GM04503 (cell line): ENCODE results near the gene TXNIP.

Experiments used
- DNase-seq: peaks from one replicate; pipeline ENCODE4 v3.0.0-alpha.2; 2012; ENCODE audit warnings: low read depth

Gene TXNIP

GRCh38 chr1:145962157-145963102 is 33.9 kb downstream of the TXNIP start:
- DNase-seq: no peak

- DNase-seq: no peak
Measured at GRCh38 chr1:145961425-145962156, 34.8 kb downstream of the TXNIP start.

- DNase-seq: no peak
Measured at GRCh38 chr1:145961109-145961424, 35.3 kb downstream of the TXNIP start.

- no peak for DNase-seq
Measured at GRCh38 chr1:145960468-145961108, 35.8 kb downstream of the TXNIP start.

- DNase-seq: no peak
Measured at GRCh38 chr1:145959957-145960467, 36.4 kb downstream of the TXNIP start.

GRCh38 chr1:145959333-145959732 is 37.0 kb downstream of the TXNIP start:
- DNase-seq: no peak

GRCh38 chr1:145958734-145959133 is 37.6 kb downstream of the TXNIP start:
- no peak for DNase-seq

GRCh38 chr1:145957443-145958319 is 38.7 kb downstream of the TXNIP start, which contains the start of gene LIX1L:
Gene LIX1L (minus strand): TSS chr1:145958017. CDS start chr1:145957927, 90 bp downstream.
- DNase-seq: peak; percentile 87

- DNase-seq: no peak
Measured at GRCh38 chr1:145956781-145957442, 39.5 kb downstream of the TXNIP start.

- DNase-seq: no peak
Measured at GRCh38 chr1:145956361-145956760, 40.0 kb downstream of the TXNIP start.

GRCh38 chr1:145955436-145955835 is 40.9 kb downstream of the TXNIP start:
- no peak for DNase-seq

- DNase-seq: no peak
Measured at GRCh38 chr1:145953861-145954260, 42.5 kb downstream of the TXNIP start.

GRCh38 chr1:145952903-145953302 is 43.5 kb downstream of the TXNIP start:
- no peak for DNase-seq

- no peak for DNase-seq
Measured at GRCh38 chr1:145951526-145951925, 44.9 kb downstream of the TXNIP start.

- no peak for DNase-seq
Measured at GRCh38 chr1:145949219-145949618, 47.2 kb downstream of the TXNIP start.

- DNase-seq: no peak
Measured at GRCh38 chr1:145947551-145947950, 48.8 kb downstream of the TXNIP start.

- DNase-seq: no peak
Measured at GRCh38 chr1:145946477-145946986, 49.8 kb downstream of the TXNIP start.

GRCh38 chr1:145944532-145944931 is 51.8 kb downstream of the TXNIP start:
- DNase-seq: no peak

GRCh38 chr1:145942871-145943270 is 53.5 kb downstream of the TXNIP start:
- DNase-seq: no peak
